SK-N-DZ (cell line): Measurements from ENCODE around the gene ITGB2. TPM values are rescaled to one million over a fixed set of nuclear protein-coding genes. Genes with fewer than 3 reads are reported as not detected.

Experiments
- DNase-seq: peaks from one replicate; pipeline ENCODE4 v3.0.0-alpha.2; 2015; ENCODE audit warnings: low spot score
- polyA plus RNA-seq, 2 experiments: library from polyadenylated mRNA; depleted of rRNA; stranded (reverse); fragments of >200 nt; gene quantifications; 2 replicates each; pipeline ENCODE4 v1.2.3, GENCODE V29; 2014

The ITGB2 gene
- polyA plus RNA-seq (2014; cell fraction: cytosol; rRNA removed), result 0.07 TPM in 1 of 2 replicates, not detected in the other
- polyA plus RNA-seq (2014; cell fraction: nucleus; rRNA removed), result 0.13 TPM in 1 of 2 replicates, not detected in the other

GRCh38 chr21:44920694-44921604 lies at the start of gene ITGB2:
Gene ITGB2, minus strand, starts transcription at chr21:44920899. Its CDS starts 10,117 bp downstream, at chr21:44910782.
- DNase-seq, result no peak

GRCh38 chr21:44969931-44970755 lies 49.4 kb upstream of the ITGB2 start:
- DNase-seq, result no peak

- no peak for DNase-seq
These were observed 48.5 kb upstream of the ITGB2 start for GRCh38 chr21:44969066-44969670.

GRCh38 chr21:44967082-44968047 lies 46.7 kb upstream of the ITGB2 start:
- DNase-seq, result no peak

- no peak for DNase-seq
These were observed 45.7 kb upstream of the ITGB2 start for GRCh38 chr21:44966135-44967081.

GRCh38 chr21:44965251-44966022 lies 44.7 kb upstream of the ITGB2 start:
- no peak for DNase-seq

GRCh38 chr21:44964381-44964780 lies 43.7 kb upstream of the ITGB2 start:
- no peak for DNase-seq

- no peak for DNase-seq
These were observed 41.8 kb upstream of the ITGB2 start for GRCh38 chr21:44962403-44962966.

- DNase-seq, result no peak
These were observed 39.7 kb upstream of the ITGB2 start for GRCh38 chr21:44960141-44961092.

- no peak for DNase-seq
These were observed 38.8 kb upstream of the ITGB2 start for GRCh38 chr21:44959376-44960091.

- DNase-seq, result no peak
These were observed 37.9 kb upstream of the ITGB2 start for GRCh38 chr21:44958471-44959191.

GRCh38 chr21:44957901-44958451 lies 37.3 kb upstream of the ITGB2 start:
- no peak for DNase-seq

GRCh38 chr21:44957047-44957831 lies 36.5 kb upstream of the ITGB2 start:
- no peak for DNase-seq

- no peak for DNase-seq
These were observed 35.8 kb upstream of the ITGB2 start for GRCh38 chr21:44956356-44957046.
